IPS-NIHi11 (cell line): ENCODE results near the gene RAD9A.

Experiments used
- DNase-seq: peaks from one replicate; pipeline ENCODE4 v3.0.0; 2012; ENCODE audit warnings: mixed read lengths, low spot score

The RAD9A gene

GRCh38 chr11:67441098-67441563 is 49.3 kb downstream of the RAD9A start:
- no peak for DNase-seq

DNA sequence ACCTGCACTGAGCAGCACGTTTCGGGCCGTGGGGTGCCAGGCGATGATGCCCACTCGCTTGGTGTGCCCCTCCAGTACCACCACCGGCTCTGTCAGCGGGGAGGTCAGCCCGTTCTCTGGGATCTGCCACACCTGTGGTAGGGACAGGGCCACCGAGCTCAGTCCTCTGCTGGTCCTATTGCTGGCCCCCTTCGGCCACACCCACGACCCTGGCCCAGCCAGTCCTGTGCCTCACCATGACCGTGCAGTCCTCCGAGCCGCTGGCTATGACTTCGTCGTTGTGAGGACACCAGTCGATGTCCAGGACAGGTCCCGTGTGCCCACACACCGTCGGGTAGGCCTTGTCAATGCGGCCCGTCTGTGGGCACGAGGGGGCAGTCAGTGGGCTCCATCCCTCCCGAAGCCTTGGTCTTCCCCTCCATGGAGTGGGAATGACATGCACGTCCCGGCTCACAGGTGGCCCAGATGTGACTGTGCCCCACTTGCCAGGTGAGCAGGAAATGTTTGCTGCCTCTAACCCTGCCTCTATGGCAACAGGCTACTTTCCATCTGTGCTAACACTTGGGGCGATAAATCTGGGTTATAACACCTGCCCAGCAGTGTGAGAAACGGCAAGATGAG is 50.1 kb downstream of the RAD9A start:
- DNase-seq, result no peak

DNA sequence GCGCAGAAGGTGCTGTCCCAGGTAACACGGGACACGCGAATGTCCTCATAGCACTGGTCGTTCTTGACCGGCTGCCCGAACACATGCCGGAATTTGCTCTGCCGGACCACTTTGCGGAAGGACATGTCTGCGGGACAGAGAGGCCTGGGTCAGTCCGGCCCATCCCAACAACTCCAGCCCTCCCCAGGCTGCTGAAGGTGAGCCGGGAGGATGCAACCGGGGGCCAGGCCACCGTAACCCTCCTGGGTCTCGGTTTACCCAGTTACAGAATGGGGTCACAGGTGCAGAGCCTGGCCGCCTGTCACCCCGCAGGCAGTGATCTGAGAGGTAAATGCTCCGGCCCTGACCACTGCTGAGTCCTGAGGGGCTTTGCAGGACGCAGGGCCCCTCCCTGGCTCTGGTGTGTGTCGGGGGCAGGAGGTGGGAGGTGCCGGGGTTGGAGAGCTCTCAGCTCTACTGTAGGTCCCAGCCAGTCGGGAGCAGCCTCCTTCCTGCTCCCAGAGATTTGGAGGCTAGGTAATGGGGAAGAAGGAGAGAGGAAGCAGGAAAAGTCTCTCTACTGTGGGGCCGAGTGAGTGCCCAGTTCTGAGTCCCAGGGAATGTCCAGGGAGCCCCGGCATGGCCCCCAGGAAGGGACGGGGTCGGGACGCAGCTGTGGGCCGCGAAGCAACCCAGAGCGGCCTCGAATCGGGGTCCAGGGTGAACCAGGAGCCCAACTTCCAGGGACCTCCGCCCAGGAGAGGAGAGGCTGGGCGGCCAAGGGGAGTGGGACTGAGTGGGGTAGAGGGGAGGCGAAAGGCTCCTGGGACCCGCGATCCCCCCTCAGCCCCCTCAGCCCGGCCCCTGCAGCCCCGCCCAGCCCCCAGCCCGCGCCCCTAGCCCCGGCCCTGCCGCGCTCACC is 51.0 kb downstream of the RAD9A start:
- DNase-seq, result no peak

DNA sequence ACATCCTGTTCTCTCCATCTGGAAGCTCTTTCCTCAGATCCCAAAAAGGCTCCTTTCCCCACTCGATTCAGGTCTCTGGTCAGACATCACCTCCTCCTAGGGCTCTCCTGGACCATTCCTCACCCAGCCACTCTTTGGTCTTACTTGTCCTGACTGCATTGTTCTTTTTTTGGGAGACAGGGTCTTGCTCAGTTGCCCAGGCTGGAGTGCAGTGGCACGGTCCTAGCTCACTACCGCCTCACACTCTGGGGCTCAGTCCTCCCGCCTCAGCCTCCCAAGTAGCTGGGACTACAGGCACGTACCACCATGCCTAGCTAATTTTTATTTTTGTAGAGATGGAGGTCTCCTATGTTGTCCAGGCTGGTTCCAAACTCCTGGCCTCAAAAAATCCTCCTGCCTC is 53.7 kb downstream of the RAD9A start:
- DNase-seq, result no peak
